ENCODE results near the gene GUCY1A1. TPM values are rescaled to one million over a fixed set of nuclear protein-coding genes. Genes with fewer than 3 reads are reported as not detected.

GUCY1A1 gene
- total RNA-seq, 1 donor from 2014 or later = 0.71 TPM

- Mint-ChIP-seq H3K36me3 (ENCODE audit: low read depth) (no peaks in the 10 kb centered on the region), H3K27ac (no peak overlapping the region), H3K4me3 (no peak overlapping the region), H3K9me3 (no peaks in the 10 kb centered on the region), H3K27me3 (no peaks in the 10 kb centered on the region), H3K4me1 (no peaks in the 10 kb centered on the region)
- ChIA-PET CTCF (no interaction called here), POLR2A (no interaction called here)
- TF ChIP-seq CTCF (IDR thresholded peaks at IDR 0.05) = no peak
- no peak for ATAC-seq (ENCODE audit: low read depth)
- DNase-seq = no peak
- intact Hi-C loops (cut with micrococcal nuclease) = no loop called here
These were observed 55.7 kb downstream of the GUCY1A1 start for GRCh38 chr4:155722336-155722735.

GRCh38 chr4:155722816-155723499, 56.3 kb downstream of the GUCY1A1 start:
- H3K27ac Mint-ChIP-seq = no peak overlapping the region
- no peaks in the 10 kb centered on the region for H3K4me1 Mint-ChIP-seq
- no peak for TF ChIP-seq CTCF (IDR thresholded peaks at IDR 0.05)
- H3K9me3 Mint-ChIP-seq = no peaks in the 10 kb centered on the region
- H3K36me3 Mint-ChIP-seq (ENCODE audit: low read depth) = no peaks in the 10 kb centered on the region
- POLR2A ChIA-PET = no interaction called here
- H3K4me3 Mint-ChIP-seq = no peak overlapping the region
- CTCF ChIA-PET = no interaction called here
- intact Hi-C loops (cut with micrococcal nuclease) = no loop called here
- no peaks in the 10 kb centered on the region for H3K27me3 Mint-ChIP-seq
- ATAC-seq (ENCODE audit: low read depth) = no peak
- no peak for DNase-seq

DNA sequence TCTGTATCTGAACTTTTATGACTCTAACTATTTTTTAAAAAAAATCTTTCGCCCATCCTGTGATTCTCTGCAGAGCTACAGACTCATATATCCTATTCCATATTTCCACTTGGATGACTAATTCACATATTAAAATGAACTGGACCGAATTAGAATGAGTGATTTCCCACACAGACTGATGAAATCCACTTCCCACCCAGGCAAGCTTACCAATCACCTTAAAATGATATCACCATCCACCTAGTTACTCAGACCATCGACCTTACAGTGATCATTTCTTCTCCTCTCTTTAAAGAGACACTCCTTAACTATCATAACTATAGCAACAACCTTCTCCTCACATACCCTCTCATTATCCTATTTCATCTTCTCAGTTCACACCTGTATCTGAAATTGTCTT, 58.1 kb downstream of the GUCY1A1 start:
- H3K27me3 Mint-ChIP-seq = no peaks in the 10 kb centered on the region
- POLR2A ChIA-PET = no interaction called here
- intact Hi-C loops (cut with micrococcal nuclease) = no loop called here
- no peak for ATAC-seq (ENCODE audit: low read depth)
- H3K36me3 Mint-ChIP-seq (ENCODE audit: low read depth) = no peaks in the 10 kb centered on the region
- H3K4me1 Mint-ChIP-seq = no peaks in the 10 kb centered on the region
- CTCF ChIA-PET = no interaction called here
- H3K4me3 Mint-ChIP-seq = no peak overlapping the region
- no peaks in the 10 kb centered on the region for H3K9me3 Mint-ChIP-seq
- no peak overlapping the region for H3K27ac Mint-ChIP-seq
- DNase-seq = no peak
- no peak for TF ChIP-seq CTCF (IDR thresholded peaks at IDR 0.05)

DNA sequence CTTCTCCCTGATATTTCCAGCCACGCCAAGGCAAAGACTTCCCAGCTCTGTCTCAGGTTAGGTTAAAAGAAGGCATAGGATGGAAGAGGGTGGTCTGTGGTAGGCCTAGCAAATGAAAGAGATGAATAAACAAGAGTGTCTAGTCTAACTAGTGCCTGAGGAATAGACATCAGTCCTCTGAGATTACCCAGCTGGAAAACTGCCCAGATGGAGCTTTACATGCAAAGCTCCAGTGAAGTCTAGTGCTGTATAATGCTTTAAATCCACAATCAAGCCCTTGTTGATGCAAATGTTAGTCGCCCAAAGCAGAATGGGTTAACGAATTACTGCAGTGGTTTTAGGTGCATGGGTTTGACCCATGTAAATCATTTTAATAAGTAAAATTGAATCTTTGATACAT, 67.4 kb downstream of the GUCY1A1 start:
- H3K27ac Mint-ChIP-seq = no peak overlapping the region
- intact Hi-C loops (cut with micrococcal nuclease) = no loop called here
- ATAC-seq (ENCODE audit: low read depth) = no peak
- ChIA-PET POLR2A (no interaction called here), CTCF (no interaction called here)
- no peak for DNase-seq
- no peak for TF ChIP-seq CTCF (IDR thresholded peaks at IDR 0.05)
- no peak overlapping the region for H3K4me3 Mint-ChIP-seq
- no peaks in the 10 kb centered on the region for H3K27me3 Mint-ChIP-seq
- H3K9me3 Mint-ChIP-seq = no peaks in the 10 kb centered on the region
- no peaks in the 10 kb centered on the region for H3K4me1 Mint-ChIP-seq
- H3K36me3 Mint-ChIP-seq (ENCODE audit: low read depth) = no peaks in the 10 kb centered on the region

GRCh38 chr4:155734951-155735350, 68.3 kb downstream of the GUCY1A1 start:
- intact Hi-C loops (cut with micrococcal nuclease) = no loop called here
- no peaks in the 10 kb centered on the region for H3K27me3 Mint-ChIP-seq
- no peak for ATAC-seq (ENCODE audit: low read depth)
- TF ChIP-seq CTCF (IDR thresholded peaks at IDR 0.05) = no peak
- no peak overlapping the region for H3K4me3 Mint-ChIP-seq
- no peaks in the 10 kb centered on the region for H3K36me3 Mint-ChIP-seq (ENCODE audit: low read depth)
- DNase-seq = no peak
- no peaks in the 10 kb centered on the region for H3K9me3 Mint-ChIP-seq
- CTCF ChIA-PET = no interaction called here
- H3K27ac Mint-ChIP-seq = no peak overlapping the region
- POLR2A ChIA-PET = no interaction called here
- H3K4me1 Mint-ChIP-seq = no peaks in the 10 kb centered on the region
